Panc1 (cell line): ENCODE data around the gene GPATCH3. TPM values are rescaled to one million over a fixed set of nuclear protein-coding genes. Genes with fewer than 3 reads are reported as not detected.
"Not testable (repeated sequence)": the region's sequence is repeated elsewhere in the genome, so short reads cannot be mapped to it uniquely, and the experiment has no call there.

ENCODE experiments used
- ATAC-seq: fragments of 200-7000 bp; cut with Tn5 transposase; 2 replicates; pipeline ENCODE4 v1.9.1; 2020; ENCODE audit warnings: mild to moderate bottlenecking, moderate library complexity
- BruUV-seq: library from RNA; stranded (reverse); fragments of 400-500 nt; replicated peaks from 2 replicates; lab custom pipeline; 2021; lab: Mats Ljungman, UMichigan
- CTCF ChIA-PET: fragments of 300-600 bp; sonication (Branson Sonifier 250); formaldehyde crosslinking; loops from one replicate; lab custom pipeline; 2022; ENCODE audit warnings: antibody characterized with exemption; lab: Charles Lee
- POLR2A ChIA-PET: fragments of 300-600 bp; sonication (Branson Sonifier 250); formaldehyde crosslinking; loops from one replicate; lab custom pipeline; 2022; ENCODE audit warnings: antibody characterized with exemption; lab: Charles Lee
- DNase-seq: peaks from one replicate; pipeline ENCODE4 v3.0.0-alpha.2; 2010; ENCODE audit warnings: low read depth, low spot score
- H3K27ac ChIP-seq: 2 replicates; pipeline ENCODE4 v1.5.1; 2011; ENCODE audit warnings: mild to moderate bottlenecking, low read length, inconsistent platforms
- H3K27me3 ChIP-seq: fragments of 200-500 bp; sonication (Bioruptor generic); 2 replicates; pipeline ENCODE4 v1.6.0; 2014; ENCODE audit warnings: low read length, inconsistent platforms; ENCODE audit not compliant: control insufficient read depth, insufficient read depth
- H3K36me3 ChIP-seq: fragments of 200-500 bp; sonication (Bioruptor generic); 2 replicates; pipeline ENCODE4 v1.5.1; 2014; ENCODE audit warnings: inconsistent platforms, mild to moderate bottlenecking, low read length, moderate library complexity; ENCODE audit not compliant: control insufficient read depth, insufficient read depth
- H3K4me1 ChIP-seq: 2 replicates; pipeline ENCODE4 v1.5.1; 2011; ENCODE audit warnings: inconsistent platforms, mild to moderate bottlenecking, low read length, moderate library complexity; ENCODE audit not compliant: control insufficient read depth, insufficient read depth
- H3K4me3 ChIP-seq, 2 experiments: 2 replicates each; pipeline ENCODE4 v1.5.1; 2011 to 2012; ENCODE audit warnings: low read depth in 2 of 2, low read length in 2 of 2, mild to moderate bottlenecking in 2 of 2, inconsistent platforms in 1 of 2, moderate library complexity in 1 of 2
- H3K9me3 ChIP-seq: fragments of 200-500 bp; sonication (Bioruptor generic); 2 replicates; pipeline ENCODE4 v1.5.1; 2014; ENCODE audit warnings: low read depth, mild to moderate bottlenecking, inconsistent platforms, low read length, moderate library complexity; ENCODE audit not compliant: control insufficient read depth, insufficient read depth
- CTCF ChIP-seq: fragments of 450-650 bp; IDR thresholded peaks from 2 replicates; pipeline ENCODE4 v1.5.1; 2017; ENCODE audit warnings: mild to moderate bottlenecking
- POLR2AphosphoS5 ChIP-seq: IDR thresholded peaks from 2 replicates; pipeline ENCODE4 v1.6.1; 2012; ENCODE audit warnings: mild to moderate bottlenecking, low read depth, low read length, moderate library complexity
- SIN3A ChIP-seq: IDR thresholded peaks from 2 replicates; pipeline ENCODE4 v1.6.1; 2012; ENCODE audit warnings: low read depth, mild to moderate bottlenecking, low read length, moderate library complexity, borderline replicate concordance; ENCODE audit not compliant: insufficient read depth
- TCF7L2 ChIP-seq: IDR thresholded peaks from 2 replicates; pipeline ENCODE4 v1.6.1; 2011; ENCODE audit warnings: mild to moderate bottlenecking, low read depth, low read length, inconsistent platforms
- in situ Hi-C: cut with HindIII; loops from 2 replicates; pipeline ENCODE4 v1.10.0; 2016; ENCODE audit warnings: low sequenced_read_pairs, low pct_unique_long_range_greater_than_20kb
- intact Hi-C: fragments of 100-400 bp; cut with micrococcal nuclease; formaldehyde crosslinking; loops from one replicate; pipeline ENCODE4 v1.10.0; 2022; ENCODE audit not compliant: unreplicated experiment
- total RNA-seq: library from RNA; stranded (reverse); gene quantifications from one replicate; pipeline ENCODE4 v1.2.1, GENCODE V29; 2021; ENCODE audit not compliant: unreplicated experiment
- TF ChIP-seq, protein P1 (sequence below), 2 experiments: IDR thresholded peaks; 2 replicates each; pipeline ENCODE4 v1.6.1; 2011 to 2012; ENCODE audit warnings: low read depth in 2 of 2, control low read depth in 1 of 2, low read length in 1 of 2, mild to moderate bottlenecking in 1 of 2, moderate library complexity in 1 of 2; ENCODE audit not compliant: insufficient read depth in 1 of 2

Gene GPATCH3
- total RNA-seq, 1 experiment from 2014 or later, result 29.7 TPM

- POLR2A ChIA-PET, result no interaction called here
- in situ Hi-C loops (no loop called here), intact Hi-C loops (no loop called here)
- BruUV-seq, result no TSS peak
- no peak overlapping the region for H3K27ac ChIP-seq
- H3K4me3 ChIP-seq, result no peak overlapping the region
- DNase-seq (no peak), ATAC-seq (no peak)
- CTCF ChIA-PET, result no interaction called here
- peaks cover 3% of the 10 kb centered on the region; the same call in 1 of the 2 replicates for H3K4me1 ChIP-seq
- H3K36me3 ChIP-seq, result peaks cover 4% of the 10 kb centered on the region
- no peaks in the 10 kb centered on the region for H3K9me3 ChIP-seq
- TF ChIP-seq TCF7L2, result no peak
- TF ChIP-seq CTCF, result no peak
- TF ChIP-seq SIN3A, result no peak
- TF ChIP-seq, protein P1, sequence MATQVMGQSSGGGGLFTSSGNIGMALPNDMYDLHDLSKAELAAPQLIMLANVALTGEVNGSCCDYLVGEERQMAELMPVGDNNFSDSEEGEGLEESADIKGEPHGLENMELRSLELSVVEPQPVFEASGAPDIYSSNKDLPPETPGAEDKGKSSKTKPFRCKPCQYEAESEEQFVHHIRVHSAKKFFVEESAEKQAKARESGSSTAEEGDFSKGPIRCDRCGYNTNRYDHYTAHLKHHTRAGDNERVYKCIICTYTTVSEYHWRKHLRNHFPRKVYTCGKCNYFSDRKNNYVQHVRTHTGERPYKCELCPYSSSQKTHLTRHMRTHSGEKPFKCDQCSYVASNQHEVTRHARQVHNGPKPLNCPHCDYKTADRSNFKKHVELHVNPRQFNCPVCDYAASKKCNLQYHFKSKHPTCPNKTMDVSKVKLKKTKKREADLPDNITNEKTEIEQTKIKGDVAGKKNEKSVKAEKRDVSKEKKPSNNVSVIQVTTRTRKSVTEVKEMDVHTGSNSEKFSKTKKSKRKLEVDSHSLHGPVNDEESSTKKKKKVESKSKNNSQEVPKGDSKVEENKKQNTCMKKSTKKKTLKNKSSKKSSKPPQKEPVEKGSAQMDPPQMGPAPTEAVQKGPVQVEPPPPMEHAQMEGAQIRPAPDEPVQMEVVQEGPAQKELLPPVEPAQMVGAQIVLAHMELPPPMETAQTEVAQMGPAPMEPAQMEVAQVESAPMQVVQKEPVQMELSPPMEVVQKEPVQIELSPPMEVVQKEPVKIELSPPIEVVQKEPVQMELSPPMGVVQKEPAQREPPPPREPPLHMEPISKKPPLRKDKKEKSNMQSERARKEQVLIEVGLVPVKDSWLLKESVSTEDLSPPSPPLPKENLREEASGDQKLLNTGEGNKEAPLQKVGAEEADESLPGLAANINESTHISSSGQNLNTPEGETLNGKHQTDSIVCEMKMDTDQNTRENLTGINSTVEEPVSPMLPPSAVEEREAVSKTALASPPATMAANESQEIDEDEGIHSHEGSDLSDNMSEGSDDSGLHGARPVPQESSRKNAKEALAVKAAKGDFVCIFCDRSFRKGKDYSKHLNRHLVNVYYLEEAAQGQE (IDR thresholded peaks at IDR 0.05; ENCODE audit: insufficient read depth in 1 of 2, low read depth in 2 of 2, low read length in 1 of 2), result no peak
- TF ChIP-seq POLR2AphosphoS5, result no peak
- H3K27me3 ChIP-seq, result no peaks in the 10 kb centered on the region
Measured at GRCh38 chr1:26848499-26848898, 51.8 kb downstream of the GPATCH3 start.

- ATAC-seq, in situ Hi-C loops, H3K9me3 ChIP-seq, H3K4me1 ChIP-seq, H3K27me3 ChIP-seq, H3K36me3 ChIP-seq, CTCF ChIA-PET, H3K27ac ChIP-seq, H3K4me3 ChIP-seq, POLR2A ChIA-PET, intact Hi-C loops, BruUV-seq, DNase-seq: not testable (repeated sequence)
Measured at GRCh38 chr1:26847826-26848225, 52.4 kb downstream of the GPATCH3 start.

DNA sequence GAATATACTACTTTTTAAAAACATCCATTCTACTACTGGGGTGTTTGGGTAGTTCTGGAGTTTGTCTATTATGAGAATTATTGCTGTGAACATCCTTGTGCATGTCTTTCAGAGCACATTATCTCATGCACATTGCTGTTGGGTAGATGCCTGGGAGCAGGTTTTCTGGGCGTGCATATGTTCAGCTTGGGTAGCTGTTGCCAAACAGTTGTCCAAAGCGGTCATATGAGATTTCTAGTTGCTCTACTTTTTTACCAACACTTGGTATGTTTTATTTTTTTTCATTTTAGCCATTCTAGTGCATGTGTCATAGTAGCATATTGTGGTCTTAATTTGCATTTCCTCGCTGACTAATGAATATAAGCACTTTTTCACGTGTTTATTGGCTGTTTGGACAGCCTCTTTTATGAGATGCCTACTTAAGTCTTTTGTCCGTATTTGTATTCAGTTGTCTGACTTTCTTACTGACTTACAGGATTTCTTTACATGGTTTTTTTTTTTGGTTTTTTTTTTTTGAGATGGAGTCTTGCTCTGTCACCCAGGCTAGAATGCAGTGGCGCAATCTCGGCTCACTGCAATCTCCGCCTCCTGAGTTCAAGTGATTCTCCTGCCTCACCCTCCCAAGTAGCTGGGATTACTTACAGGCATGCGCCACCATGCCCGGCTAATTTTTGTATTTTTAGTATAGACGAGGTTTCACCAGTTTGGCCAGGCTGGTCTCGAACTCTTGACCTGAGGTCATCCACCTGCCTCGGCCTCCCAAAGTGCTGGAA lies 55.7 kb downstream of the GPATCH3 start:
- Histone ChIP-seq H3K4me3 (no peak overlapping the region), H3K36me3 (no peaks in the 10 kb centered on the region; the same call in 1 of the 2 replicates), H3K4me1 (0 out of 2 replicates have a peak, but pooled peaks cover 3% of the 10 kb centered on the region), H3K9me3 (no peaks in the 10 kb centered on the region), H3K27me3 (no peaks in the 10 kb centered on the region), H3K27ac (no peak overlapping the region)
- ATAC-seq (no peak), DNase-seq (no peak)
- TF ChIP-seq, protein P1 (IDR thresholded peaks at IDR 0.05; ENCODE audit: insufficient read depth in 1 of 2, low read depth in 2 of 2, low read length in 1 of 2), result no peak
- TF ChIP-seq TCF7L2 (no peak), CTCF (no peak), SIN3A (no peak), POLR2AphosphoS5 (no peak)
- POLR2A ChIA-PET, result interaction anchor here (0.7 kb wide), 1 partner anchor 38 kb away, joined by 3 read pairs; no protein-coding TSS in a partner anchor
- intact Hi-C loops (no loop called here), in situ Hi-C loops (no loop called here)
- CTCF ChIA-PET, result interaction anchor here (0.7 kb wide), 1 partner anchor 16 kb away, joined by 4 read pairs; no protein-coding TSS in a partner anchor
- no TSS peak for BruUV-seq
